GM12873 (cell line): ENCODE measurements around the gene BOLL.

Experiments used
- TF ChIP-seq, protein P1 (sequence below): IDR thresholded peaks from 2 replicates; pipeline ENCODE4 v1.5.1; 2012; ENCODE audit warnings: low read depth, mild to moderate bottlenecking, moderate library complexity, low read length, control low read depth; ENCODE audit not compliant: insufficient read depth; ENCODE audit errors: missing control alignments

The BOLL gene

DNA sequence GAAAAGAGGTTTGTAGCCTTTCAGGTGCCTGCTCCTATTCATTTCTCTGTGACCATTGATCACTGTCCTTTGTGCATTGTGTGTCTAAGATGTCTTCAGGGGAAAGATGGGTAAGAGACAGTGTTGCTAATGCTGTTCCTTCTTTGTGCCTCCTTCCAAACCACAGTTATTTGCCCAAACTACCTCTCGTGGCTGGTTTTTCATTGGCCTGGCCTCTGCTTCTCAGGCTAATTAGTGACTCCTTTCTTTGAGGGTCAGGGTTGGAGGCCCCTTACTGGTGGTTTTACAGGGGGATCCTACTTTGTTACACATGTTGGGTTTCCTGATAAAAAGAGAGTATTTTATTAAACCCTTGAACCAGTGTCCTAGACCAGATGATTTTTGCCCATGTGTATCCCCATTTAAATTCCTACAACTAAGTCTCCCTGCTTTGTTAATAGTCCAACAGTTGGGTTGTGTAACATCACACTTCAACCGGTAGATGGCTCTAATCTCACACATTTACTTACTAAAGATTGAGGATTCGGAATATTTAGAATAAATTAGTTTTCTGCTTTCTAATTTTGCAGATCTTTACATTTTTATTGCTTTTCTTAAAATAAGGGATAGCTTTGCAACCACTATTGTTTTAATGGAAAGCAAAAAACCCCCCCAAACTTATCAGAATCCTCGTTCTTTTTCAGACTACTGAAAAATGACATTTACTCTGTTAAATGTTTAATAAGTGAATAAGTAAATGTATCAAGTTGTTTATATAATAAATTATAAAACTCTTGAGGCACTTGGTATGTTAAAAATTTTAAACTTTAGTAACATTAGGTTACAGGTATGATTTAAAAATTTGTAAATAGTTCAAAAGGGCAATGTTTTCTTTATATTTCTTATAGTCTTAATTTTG is 77.6 kb downstream of the BOLL start:
- TF ChIP-seq, protein P1, sequence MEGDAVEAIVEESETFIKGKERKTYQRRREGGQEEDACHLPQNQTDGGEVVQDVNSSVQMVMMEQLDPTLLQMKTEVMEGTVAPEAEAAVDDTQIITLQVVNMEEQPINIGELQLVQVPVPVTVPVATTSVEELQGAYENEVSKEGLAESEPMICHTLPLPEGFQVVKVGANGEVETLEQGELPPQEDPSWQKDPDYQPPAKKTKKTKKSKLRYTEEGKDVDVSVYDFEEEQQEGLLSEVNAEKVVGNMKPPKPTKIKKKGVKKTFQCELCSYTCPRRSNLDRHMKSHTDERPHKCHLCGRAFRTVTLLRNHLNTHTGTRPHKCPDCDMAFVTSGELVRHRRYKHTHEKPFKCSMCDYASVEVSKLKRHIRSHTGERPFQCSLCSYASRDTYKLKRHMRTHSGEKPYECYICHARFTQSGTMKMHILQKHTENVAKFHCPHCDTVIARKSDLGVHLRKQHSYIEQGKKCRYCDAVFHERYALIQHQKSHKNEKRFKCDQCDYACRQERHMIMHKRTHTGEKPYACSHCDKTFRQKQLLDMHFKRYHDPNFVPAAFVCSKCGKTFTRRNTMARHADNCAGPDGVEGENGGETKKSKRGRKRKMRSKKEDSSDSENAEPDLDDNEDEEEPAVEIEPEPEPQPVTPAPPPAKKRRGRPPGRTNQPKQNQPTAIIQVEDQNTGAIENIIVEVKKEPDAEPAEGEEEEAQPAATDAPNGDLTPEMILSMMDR = peak; percentile 56

DNA sequence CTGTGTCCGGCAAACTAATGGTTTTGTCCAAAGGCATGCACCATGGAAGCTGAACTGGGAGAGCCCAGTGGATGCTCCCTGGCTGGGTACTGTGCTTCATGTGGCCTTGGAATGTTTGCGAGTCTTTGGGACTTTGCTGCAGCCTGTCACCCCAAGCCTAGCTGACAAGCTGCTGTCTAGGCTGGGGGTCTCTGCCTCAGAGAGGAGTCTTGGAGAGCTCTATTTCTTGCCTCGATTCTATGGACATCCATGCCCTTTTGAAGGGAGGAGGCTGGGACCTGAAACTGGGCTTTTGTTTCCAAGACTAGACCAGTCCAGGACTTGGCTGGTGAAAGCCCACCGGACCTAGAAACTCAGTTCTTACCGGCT is 78.3 kb downstream of the BOLL start:
- TF ChIP-seq, protein P1 = no peak

DNA sequence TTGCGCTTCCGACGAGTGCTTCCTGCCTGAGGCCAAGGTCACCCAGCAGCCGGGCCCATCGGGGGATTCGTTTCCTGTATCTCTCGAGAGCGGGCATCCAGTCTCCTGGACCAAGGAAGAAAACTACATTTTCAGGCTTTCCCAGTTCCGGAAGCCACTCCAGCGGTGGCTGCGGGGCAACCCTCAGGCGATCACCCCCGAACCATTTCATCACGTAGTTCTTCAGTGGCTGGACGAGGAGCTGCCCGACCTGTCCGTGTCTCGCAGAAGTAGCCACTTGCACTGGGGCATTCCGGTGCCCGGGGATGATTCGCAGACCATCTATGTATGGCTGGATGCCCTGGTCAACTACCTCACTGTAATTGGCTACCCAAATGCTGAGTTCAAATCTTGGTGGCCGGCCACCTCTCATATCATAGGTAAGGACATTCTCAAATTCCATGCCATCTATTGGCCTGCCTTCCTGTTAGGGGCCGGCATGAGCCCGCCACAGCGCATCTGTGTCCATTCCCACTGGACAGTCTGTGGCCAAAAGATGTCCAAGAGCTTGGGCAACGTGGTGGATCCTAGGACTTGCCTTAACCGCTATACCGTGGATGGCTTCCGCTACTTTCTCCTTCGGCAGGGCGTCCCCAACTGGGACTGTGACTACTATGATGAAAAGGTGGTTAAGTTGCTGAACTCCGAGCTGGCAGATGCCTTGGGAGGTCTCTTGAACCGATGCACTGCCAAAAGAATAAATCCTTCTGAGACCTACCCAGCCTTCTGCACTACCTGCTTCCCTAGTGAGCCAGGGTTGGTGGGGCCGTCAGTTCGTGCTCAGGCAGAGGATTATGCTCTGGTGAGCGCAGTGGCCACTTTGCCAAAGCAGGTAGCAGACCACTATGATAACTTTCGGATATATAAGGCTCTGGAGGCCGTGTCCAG is 78.9 kb downstream of the BOLL start:
- TF ChIP-seq, protein P1 = no peak

DNA sequence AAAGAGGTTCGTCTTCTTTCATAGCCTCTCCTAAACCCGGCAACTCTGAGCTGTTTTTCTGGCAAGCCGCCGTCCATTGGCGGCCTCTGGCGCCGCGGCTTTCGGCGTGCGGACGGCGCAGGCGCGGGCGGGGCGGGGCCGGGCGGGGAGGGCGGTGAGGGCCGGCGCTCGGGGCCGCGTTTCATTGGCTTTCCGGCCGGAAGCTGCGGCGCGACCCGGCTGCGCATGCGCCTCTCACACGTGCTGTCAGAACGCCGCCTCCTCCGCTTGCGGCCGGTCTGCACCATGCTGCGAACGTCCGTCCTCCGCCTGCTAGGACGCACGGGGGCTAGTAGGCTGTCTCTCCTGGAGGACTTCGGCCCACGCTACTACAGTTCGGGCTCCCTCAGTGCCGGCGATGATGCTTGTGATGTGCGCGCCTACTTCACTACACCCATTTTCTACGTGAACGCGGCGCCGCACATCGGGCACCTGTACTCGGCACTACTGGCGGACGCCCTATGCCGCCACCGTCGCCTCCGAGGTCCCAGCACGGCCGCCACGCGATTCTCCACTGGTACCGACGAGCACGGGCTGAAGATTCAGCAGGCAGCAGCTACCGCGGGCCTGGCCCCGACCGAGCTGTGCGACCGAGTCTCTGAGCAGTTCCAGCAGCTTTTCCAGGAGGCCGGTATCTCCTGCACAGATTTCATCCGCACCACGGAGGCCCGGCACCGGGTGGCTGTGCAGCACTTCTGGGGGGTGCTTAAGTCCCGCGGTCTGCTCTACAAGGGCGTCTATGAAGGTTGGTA is 79.8 kb downstream of the BOLL start, which contains the start of gene MARS2:
MARS2 (plus strand) TSS at position 249 of the 791 bp plus-strand sequence; CDS start at position 286, 37 bp downstream.
- TF ChIP-seq, protein P1 = no peak

DNA sequence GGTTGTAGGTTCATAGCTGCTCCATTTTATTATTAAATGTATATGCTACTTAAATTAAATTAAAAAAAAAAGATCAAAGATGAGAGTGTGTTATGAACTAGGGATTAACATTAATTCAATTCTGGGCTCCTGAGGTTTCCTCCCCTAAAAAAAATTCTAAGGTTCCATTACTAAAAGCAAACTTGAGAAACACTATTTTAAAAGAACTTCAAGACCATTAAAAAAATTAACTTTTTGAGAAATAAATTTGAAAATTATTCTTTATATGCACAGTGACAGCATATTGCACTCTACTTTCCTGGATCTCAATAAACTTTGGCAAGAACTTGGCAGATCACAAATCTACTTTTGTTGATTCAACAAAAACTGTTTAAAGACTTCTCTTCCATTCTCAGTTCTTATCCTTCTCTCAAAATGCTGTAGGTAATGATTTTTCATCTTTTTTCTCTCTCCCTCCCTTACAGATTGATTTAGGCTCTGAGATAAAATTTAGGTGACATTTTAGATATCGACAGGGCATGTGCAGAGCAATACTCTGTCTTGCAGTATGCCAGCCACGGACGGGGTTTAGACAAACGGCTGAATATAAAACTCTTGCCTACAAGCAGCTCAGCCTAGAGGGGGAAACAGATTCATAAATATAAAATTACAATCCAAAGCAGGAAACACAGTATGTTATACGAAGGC is 80.5 kb downstream of the BOLL start:
- TF ChIP-seq, protein P1 = no peak

DNA sequence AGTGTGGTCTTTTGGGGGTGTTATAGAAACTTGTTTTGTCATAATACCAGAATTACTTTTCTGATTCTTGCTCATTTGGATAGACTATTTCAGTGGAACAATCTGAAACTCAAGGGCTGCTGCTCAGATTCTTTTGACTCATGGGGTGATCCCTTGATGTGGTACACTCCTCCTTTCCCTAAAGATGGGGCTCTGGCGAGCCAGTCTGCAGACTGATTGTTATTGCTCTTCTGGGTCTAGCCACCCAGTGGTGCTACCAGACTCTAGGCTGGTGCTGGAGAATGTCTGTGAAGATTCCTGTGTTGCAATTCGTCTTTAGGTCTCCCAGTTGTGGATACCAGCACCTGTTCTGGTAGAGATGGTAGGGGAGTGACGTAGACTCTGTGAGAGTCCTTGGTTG is 84.2 kb downstream of the BOLL start:
- TF ChIP-seq, protein P1 = no peak
